Measurements from ENCODE around the gene ROPN1L.

DNA sequence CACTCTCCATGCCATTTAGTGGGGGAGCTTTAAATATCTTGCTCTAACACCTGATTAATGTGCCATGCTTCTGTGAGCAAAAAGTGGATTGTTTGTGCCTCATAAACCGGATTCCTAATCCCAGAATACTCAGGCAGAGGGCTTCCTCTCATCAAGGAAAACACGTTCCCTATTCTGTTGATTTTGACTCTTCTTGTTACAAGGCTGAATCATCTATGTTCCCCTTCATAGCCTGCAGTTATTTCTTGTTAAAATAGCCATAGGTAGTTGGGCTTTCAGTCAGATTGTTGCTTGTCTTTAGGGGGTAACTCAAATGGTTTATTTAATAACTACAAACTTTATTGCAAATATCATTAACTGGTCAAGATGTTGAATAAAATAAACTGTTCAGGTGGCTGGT, 26.6 kb downstream of the ROPN1L start:
- TF ChIP-seq, protein P1, sequence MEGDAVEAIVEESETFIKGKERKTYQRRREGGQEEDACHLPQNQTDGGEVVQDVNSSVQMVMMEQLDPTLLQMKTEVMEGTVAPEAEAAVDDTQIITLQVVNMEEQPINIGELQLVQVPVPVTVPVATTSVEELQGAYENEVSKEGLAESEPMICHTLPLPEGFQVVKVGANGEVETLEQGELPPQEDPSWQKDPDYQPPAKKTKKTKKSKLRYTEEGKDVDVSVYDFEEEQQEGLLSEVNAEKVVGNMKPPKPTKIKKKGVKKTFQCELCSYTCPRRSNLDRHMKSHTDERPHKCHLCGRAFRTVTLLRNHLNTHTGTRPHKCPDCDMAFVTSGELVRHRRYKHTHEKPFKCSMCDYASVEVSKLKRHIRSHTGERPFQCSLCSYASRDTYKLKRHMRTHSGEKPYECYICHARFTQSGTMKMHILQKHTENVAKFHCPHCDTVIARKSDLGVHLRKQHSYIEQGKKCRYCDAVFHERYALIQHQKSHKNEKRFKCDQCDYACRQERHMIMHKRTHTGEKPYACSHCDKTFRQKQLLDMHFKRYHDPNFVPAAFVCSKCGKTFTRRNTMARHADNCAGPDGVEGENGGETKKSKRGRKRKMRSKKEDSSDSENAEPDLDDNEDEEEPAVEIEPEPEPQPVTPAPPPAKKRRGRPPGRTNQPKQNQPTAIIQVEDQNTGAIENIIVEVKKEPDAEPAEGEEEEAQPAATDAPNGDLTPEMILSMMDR (IDR thresholded peaks at IDR 0.05): no peak
- no peak for TF ChIP-seq EZH2 (IDR thresholded peaks at IDR 0.05; ENCODE audit: borderline replicate concordance, insufficient read depth, low read depth, low read length, poor library complexity, severe bottlenecking)
